ENCODE results near the gene FKBP8. TPM values are rescaled to one million over a fixed set of nuclear protein-coding genes. Genes with fewer than 3 reads are reported as not detected.

Gene FKBP8
- total RNA-seq, 2 experiments from 2014 or later, result 185 to 206 TPM

GRCh38 chr19:18495204-18495911 is 48.0 kb downstream of the FKBP8 start:
- H3K27me3 Mint-ChIP-seq, result no peaks in the 10 kb centered on the region
- H3K36me3 Mint-ChIP-seq (ENCODE audit: low read depth), result no peaks in the 10 kb centered on the region
- CTCF ChIA-PET, result interaction anchor here (0.6 to 2.5 kb wide), 11 partner anchors 9 to 352 kb away, joined by 3 to 11 read pairs (median 3); no protein-coding TSS in a partner anchor
- H3K4me3 Mint-ChIP-seq, result peak overlapping the region; percentile 19
- peak overlapping the region; percentile 84 for H3K27ac Mint-ChIP-seq
- H3K9me3 Mint-ChIP-seq, result no peaks in the 10 kb centered on the region
- POLR2A ChIA-PET, result interaction anchor here (1.2 kb wide), 1 partner anchor 10 kb away, joined by 7 read pairs; no protein-coding TSS in a partner anchor
- H3K4me1 Mint-ChIP-seq, result peaks cover 61% of the 10 kb centered on the region
- DNase-seq, result no peak

DNA sequence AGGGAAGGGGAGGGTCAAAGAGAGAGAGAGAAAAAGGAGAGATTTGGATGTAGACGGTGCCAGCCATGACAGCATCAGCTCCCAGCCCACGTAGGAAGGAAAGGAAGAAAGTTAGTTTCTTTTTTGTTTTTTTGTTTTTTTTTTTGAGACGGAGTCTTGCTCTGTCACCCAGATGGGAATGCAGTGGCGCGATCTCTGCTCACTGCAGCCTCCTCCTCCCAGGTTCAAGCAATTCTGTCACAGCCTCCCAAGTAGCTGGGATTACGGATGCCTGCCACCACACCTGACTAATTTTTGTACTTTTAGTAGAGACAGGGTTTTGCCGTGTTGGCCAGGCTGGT is 49.1 kb downstream of the FKBP8 start:
- DNase-seq, result no peak
- POLR2A ChIA-PET, result no interaction called here
- Mint-ChIP-seq H3K4me1 (peaks cover 51% of the 10 kb centered on the region), H3K27me3 (no peaks in the 10 kb centered on the region), H3K4me3 (peak overlapping the region; percentile 14), H3K27ac (peak overlapping the region; percentile 78), H3K9me3 (no peaks in the 10 kb centered on the region), H3K36me3 (ENCODE audit: low read depth) (no peaks in the 10 kb centered on the region)
- CTCF ChIA-PET, result interaction anchor here (1.6 kb wide), 1 partner anchor 12 kb away, joined by 6 read pairs; no protein-coding TSS in a partner anchor

GRCh38 chr19:18493440-18494266 is 49.7 kb downstream of the FKBP8 start:
- no peak for DNase-seq
- Mint-ChIP-seq H3K27ac (peak overlapping the region; percentile 78), H3K9me3 (no peaks in the 10 kb centered on the region), H3K36me3 (ENCODE audit: low read depth) (no peaks in the 10 kb centered on the region), H3K4me1 (peaks cover 49% of the 10 kb centered on the region), H3K4me3 (peak overlapping the region; percentile 14), H3K27me3 (no peaks in the 10 kb centered on the region)
- ChIA-PET POLR2A (no interaction called here), CTCF (interaction anchor here (0.6 to 1.6 kb wide), 5 partner anchors 11 to 26 kb away, joined by 3 to 6 read pairs (median 4); no protein-coding TSS in a partner anchor)

DNA sequence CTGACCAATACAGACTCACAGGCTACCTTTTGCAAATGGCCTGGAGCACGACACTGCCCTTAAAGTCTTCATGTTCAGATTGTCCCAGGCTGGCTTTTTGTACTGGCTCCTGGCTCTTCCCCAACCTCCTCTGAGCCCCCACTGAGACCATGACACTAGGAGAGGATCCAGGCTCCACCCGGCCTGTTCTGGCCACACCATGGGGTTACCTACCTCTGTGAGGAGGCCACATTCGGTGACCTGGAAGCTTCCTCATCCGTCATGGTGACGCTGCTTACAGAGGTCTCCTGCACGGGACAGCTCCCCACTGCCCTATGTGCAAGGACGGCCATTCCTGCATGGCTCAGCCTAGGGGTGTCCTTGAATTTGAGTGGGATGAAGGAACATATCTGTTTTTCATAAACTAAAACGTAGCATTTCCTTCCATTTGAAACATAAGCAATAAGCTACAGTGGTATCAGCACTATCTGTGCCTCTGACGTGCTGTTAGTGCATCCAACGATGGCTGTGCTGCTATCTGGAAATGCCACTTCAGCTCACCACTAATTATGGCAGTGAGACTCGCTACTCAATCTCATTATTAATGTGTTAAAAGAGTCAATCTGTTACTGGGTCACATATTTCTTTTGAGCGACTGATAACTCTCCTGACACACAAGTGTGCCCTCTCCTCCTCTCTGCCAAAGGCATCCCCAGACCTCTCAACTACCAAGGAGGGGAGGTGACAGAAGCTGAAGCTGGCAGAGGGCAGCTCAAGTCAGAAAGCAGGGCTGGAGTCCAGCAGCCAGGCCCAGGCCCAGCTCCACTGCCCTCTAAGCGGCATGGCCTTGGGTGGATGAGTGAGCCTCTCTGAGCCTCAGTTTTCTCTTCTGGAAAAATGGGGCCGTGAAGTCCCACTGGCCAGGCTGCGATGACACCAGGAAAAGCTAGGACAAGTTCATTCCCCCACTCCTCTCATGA is 51.1 kb downstream of the FKBP8 start:
- Mint-ChIP-seq H3K4me3 (no peak overlapping the region), H3K4me1 (peaks cover 45% of the 10 kb centered on the region)
- POLR2A ChIA-PET, result no interaction called here

GRCh38 chr19:18490728-18491127 is 52.6 kb downstream of the FKBP8 start:
- ChIA-PET POLR2A (no interaction called here), CTCF (interaction anchor here (0.8 to 2.4 kb wide), 3 partner anchors 21 to 40 kb away, joined by 3 to 8 read pairs (median 3); no protein-coding TSS in a partner anchor)
- no peak for DNase-seq
- H3K9me3 Mint-ChIP-seq, result no peaks in the 10 kb centered on the region
- H3K27me3 Mint-ChIP-seq, result no peaks in the 10 kb centered on the region
- H3K4me3 Mint-ChIP-seq, result no peak overlapping the region
- peaks cover 37% of the 10 kb centered on the region for H3K4me1 Mint-ChIP-seq
- H3K36me3 Mint-ChIP-seq (ENCODE audit: low read depth), result no peaks in the 10 kb centered on the region
- no peak overlapping the region for H3K27ac Mint-ChIP-seq

More for the DNA sequence above, 51.1 kb downstream of the FKBP8 start:
- Mint-ChIP-seq H3K9me3 (no peaks in the 10 kb centered on the region), H3K27me3 (no peaks in the 10 kb centered on the region), H3K27ac (no peak overlapping the region), H3K36me3 (ENCODE audit: low read depth) (no peaks in the 10 kb centered on the region)
- no peak for DNase-seq
- CTCF ChIA-PET, result interaction anchor here (1.0 to 1.5 kb wide), 4 partner anchors 10 to 28 kb away, joined by 3 to 5 read pairs (median 4); no protein-coding TSS in a partner anchor

GRCh38 chr19:18489627-18490184 is 53.7 kb downstream of the FKBP8 start:
- CTCF ChIA-PET, result interaction anchor here (0.7 to 2.4 kb wide), 3 partner anchors 13 to 20 kb away, joined by 3 to 8 read pairs (median 4); no protein-coding TSS in a partner anchor
- POLR2A ChIA-PET, result no interaction called here
- Mint-ChIP-seq H3K4me3 (no peak overlapping the region), H3K27me3 (no peaks in the 10 kb centered on the region), H3K27ac (no peak overlapping the region), H3K9me3 (no peaks in the 10 kb centered on the region), H3K36me3 (ENCODE audit: low read depth) (no peaks in the 10 kb centered on the region), H3K4me1 (peaks cover 31% of the 10 kb centered on the region)
- no peak for DNase-seq

DNA sequence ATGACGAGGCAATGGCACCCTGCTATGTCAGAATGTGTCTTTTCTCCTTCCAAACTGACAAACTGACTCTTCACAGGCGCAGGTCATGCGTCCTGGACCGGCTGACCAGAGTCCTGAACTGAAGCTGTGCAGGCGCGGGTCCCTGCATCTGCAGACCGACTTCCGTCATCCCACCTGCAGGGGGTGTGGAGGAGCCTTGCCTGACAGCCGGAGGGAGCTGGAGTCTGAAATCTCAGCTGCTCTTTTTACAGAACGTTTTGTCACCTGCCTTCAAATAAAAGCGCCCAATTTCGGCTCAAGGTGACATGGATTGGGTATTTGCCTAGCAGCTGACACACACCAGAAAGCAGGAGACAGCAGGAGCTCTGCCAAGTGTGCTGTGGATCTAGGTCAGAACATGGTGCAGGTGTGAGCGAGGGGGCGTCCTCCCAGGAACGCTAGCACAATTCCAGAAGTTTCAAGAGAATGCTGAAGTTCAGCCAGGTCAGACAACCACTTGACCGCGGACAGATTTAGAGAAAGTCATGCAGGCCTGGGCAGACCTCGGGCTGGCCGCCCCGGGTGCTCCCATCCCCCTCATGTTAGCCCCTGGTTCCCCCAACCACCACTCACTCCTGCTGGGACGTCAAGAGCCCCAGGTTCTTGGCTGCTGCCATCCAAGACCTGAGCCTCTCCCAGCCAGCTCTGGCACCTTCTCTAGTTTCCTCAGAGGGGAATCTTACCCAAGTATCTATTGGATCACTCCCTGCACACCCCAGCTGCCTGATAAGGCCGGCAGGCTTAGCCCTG is 54.3 kb downstream of the FKBP8 start:
- Mint-ChIP-seq H3K9me3 (no peaks in the 10 kb centered on the region), H3K36me3 (ENCODE audit: low read depth) (no peaks in the 10 kb centered on the region), H3K27me3 (no peaks in the 10 kb centered on the region), H3K4me1 (peaks cover 24% of the 10 kb centered on the region), H3K4me3 (no peak overlapping the region), H3K27ac (peak overlapping the region; percentile 46)
- DNase-seq, result no peak
- CTCF ChIA-PET, result interaction anchor here (0.6 to 2.4 kb wide), 4 partner anchors 14 to 249 kb away, joined by 3 to 8 read pairs (median 4); no protein-coding TSS in a partner anchor
- POLR2A ChIA-PET, result no interaction called here

- no peaks in the 10 kb centered on the region for H3K36me3 Mint-ChIP-seq (ENCODE audit: low read depth)
- DNase-seq, result no peak
- ChIA-PET POLR2A (no interaction called here), CTCF (interaction anchor here (0.6 to 2.4 kb wide), 4 partner anchors 11 to 248 kb away, joined by 3 to 8 read pairs (median 4); no protein-coding TSS in a partner anchor)
- H3K9me3 Mint-ChIP-seq, result no peaks in the 10 kb centered on the region
- H3K4me1 Mint-ChIP-seq, result peaks cover 20% of the 10 kb centered on the region
- H3K27ac Mint-ChIP-seq, result peak overlapping the region; percentile 46
- no peak overlapping the region for H3K4me3 Mint-ChIP-seq
- no peaks in the 10 kb centered on the region for H3K27me3 Mint-ChIP-seq
Measured at GRCh38 chr19:18488403-18488723, 55.0 kb downstream of the FKBP8 start.

DNA sequence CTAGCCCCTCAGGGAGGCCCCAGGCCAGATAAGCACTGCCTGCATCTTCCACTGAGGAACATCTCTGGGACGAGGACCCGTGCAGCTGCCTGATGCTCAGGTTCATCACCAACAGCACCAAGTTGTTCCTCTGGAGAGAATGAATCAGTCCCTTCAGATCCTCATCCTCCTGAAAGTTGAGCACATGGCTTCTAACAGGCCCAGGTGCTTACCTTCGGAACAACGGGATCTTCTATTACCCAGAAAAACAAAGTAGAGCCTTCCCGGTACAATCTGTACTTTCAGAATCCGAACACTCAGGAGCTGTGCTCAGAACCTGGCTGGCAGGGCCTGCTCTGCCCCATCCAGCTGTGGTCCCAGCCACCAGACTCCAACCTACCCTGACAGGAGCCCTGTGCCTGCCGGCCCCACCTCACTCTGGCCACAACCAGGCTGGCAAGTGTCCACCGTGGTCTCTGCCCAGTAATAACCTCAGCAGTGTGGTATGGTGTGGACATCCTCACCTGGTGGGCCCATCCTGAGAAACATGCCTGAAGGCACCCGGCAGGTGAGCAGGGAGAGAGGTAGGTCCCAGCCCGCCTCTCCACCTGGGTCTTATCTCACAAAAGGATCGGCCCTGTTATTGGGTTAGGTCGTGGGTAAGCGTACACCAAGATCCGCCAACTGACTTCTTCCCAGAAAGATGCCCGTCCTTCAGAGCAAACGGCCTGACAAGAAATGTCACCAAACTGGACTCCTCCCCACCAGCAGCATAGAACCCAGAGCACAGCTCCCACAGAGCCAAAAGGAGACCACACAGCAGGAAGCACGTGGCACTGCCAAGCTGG is 55.6 kb downstream of the FKBP8 start:
- CTCF ChIA-PET, result interaction anchor here (1.1 kb wide), 1 partner anchor 11 kb away, joined by 3 read pairs; no protein-coding TSS in a partner anchor
- Mint-ChIP-seq H3K4me3 (no peak overlapping the region), H3K27me3 (no peaks in the 10 kb centered on the region), H3K27ac (no peak overlapping the region), H3K9me3 (no peaks in the 10 kb centered on the region), H3K36me3 (ENCODE audit: low read depth) (peaks cover 2% of the 10 kb centered on the region), H3K4me1 (peaks cover 25% of the 10 kb centered on the region)
- no peak for DNase-seq
- POLR2A ChIA-PET, result no interaction called here

GRCh38 chr19:18486746-18487145 is 56.6 kb downstream of the FKBP8 start:
- H3K27ac Mint-ChIP-seq, result peak overlapping the region; percentile 34
- no peak overlapping the region for H3K4me3 Mint-ChIP-seq
- ChIA-PET CTCF (interaction anchor here (1.1 to 1.4 kb wide), 2 partner anchors 9 to 17 kb away, joined by 3 to 4 read pairs; no protein-coding TSS in a partner anchor), POLR2A (no interaction called here)
- peaks cover 24% of the 10 kb centered on the region for H3K4me1 Mint-ChIP-seq
- peaks cover 2% of the 10 kb centered on the region for H3K36me3 Mint-ChIP-seq (ENCODE audit: low read depth)
- H3K9me3 Mint-ChIP-seq, result no peaks in the 10 kb centered on the region
- DNase-seq, result no peak
- H3K27me3 Mint-ChIP-seq, result no peaks in the 10 kb centered on the region

DNA sequence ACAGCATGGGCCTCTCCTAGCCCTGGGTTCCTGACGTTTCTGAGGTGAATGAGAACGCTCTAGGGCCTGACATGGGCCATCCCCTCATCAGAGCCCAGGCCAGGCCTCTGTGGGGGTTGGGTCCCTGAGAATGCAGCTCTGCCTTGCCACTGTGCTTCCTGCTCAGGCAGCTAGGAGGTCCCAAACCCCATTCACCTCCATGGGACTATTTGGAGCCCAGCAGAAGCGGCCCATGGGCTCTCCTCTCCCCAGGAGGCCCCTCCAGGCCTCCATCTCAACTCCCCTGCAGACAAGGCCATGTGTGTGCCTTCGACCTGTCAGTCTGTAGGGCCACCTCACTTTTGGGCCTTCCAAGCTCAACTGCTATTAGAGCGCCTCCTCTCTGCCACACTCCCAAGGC is 58.4 kb downstream of the FKBP8 start:
- CTCF ChIA-PET, result interaction anchor here (0.7 to 1.3 kb wide), 4 partner anchors 10 to 108 kb away, joined by 3 to 4 read pairs (median 3); no protein-coding TSS in a partner anchor
- Mint-ChIP-seq H3K36me3 (ENCODE audit: low read depth) (peaks cover 2% of the 10 kb centered on the region), H3K4me1 (peaks cover 38% of the 10 kb centered on the region), H3K27ac (no peak overlapping the region), H3K9me3 (no peaks in the 10 kb centered on the region), H3K4me3 (no peak overlapping the region), H3K27me3 (no peaks in the 10 kb centered on the region)
- POLR2A ChIA-PET, result no interaction called here
- no peak for DNase-seq

Measured in activated CD4-positive, alpha-beta T cell treated with anti-CD3 and anti-CD28 coated beads, Interleukin-2, amount 10 ng/mL, durations not matched to agents 7 days and 5 days (primary cell).